T-helper 1 cell treated with Interleukin-12 subunit alpha and Interleukin-12 subunit beta and Interleukin-4 antibody, amounts not matched to agents 30 ng/mL and 1 ng/mL, for 36 hours (primary cell): ENCODE data around the gene TRIO. TPM values are rescaled to one million over a fixed set of nuclear protein-coding genes. Genes with fewer than 3 reads are reported as not detected.

Experiments used
- intact Hi-C: fragments of 100-400 bp; cut with micrococcal nuclease; formaldehyde crosslinking; loops from one replicate; pipeline ENCODE4 v1.15.1; 2024
- total RNA-seq: library from RNA; stranded (reverse); gene quantifications from 2 replicates; pipeline ENCODE4 v1.2.3, GENCODE V29; 2022

Gene TRIO
- total RNA-seq, 1 donor from 2014 or later: 12.9 TPM

GRCh38 chr5:14308384-14309154 is 165.4 kb downstream of the TRIO start:
- intact Hi-C loops: no loop called here

DNA sequence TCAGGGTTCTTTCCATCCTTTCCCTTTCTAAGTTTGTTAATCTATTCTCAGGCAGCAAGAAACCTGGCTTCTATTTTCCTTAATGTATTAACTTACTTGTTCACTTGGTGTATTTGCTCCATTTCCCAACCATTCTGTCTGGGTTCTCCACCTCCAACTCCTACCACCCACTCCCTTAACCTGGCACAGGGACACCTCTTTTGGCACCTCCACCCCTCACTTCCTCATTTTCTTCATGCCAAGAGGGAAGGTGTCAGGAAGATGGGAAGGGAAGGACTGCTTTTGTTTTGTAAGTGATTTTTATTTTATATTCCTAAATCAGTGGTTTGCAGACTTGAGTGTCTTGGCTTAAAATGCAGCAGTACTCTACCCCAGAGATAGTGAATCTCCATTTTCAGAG is 166.1 kb downstream of the TRIO start:
- intact Hi-C loops: no loop called here

DNA sequence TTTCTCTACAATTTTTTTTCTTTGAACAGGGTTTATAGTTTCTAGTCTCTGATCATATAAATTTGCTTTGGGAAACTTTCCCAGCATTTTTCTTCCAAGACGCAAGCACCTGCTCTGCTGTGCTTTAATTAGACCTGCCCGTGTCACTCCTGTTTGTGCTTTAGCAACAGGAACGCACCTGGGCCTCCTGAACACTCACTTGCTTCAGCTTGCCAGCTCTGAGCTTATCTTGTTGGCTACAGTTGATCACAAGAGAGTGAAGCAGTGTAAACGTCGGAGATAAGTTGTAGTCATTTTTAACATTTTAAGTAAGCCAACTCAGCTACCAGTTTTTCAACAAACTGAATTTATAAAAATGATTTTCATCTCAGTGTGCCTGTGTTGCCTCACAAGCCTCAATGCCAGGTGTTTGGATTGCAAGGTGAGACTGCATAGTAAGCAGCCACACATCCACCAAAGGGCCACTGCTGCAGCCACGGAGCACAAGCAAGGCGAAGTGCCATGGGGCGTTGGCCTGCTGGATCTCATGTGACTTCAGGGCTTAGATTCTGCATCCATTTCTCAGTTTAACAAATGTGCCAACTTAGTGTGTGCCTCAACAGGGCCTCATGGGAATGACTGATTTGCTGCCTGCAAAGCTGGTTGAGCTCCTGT is 166.9 kb downstream of the TRIO start:
- intact Hi-C loops: no loop called here

DNA sequence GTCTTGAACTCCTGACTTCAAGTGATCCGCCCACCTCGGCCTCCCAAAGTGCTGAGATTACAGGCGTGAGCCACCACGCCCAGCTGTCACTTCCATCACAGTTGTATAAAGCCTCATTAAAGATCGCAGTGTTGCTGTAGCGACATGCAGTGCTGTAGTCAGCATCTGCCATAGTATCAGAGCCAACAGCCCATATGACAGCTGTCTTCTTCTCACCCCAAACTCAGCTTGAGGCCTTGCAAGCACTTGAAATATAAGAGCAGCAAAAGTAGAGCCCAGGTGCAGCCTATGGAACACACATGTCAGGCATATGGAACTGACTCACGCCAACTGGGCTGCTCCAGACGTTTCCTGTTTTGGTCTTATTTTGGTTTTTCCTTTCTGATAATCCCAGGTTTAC is 167.8 kb downstream of the TRIO start:
- intact Hi-C loops: no loop called here

- intact Hi-C loops: no loop called here
These were observed 171.0 kb downstream of the TRIO start for GRCh38 chr5:14313986-14314690.

DNA sequence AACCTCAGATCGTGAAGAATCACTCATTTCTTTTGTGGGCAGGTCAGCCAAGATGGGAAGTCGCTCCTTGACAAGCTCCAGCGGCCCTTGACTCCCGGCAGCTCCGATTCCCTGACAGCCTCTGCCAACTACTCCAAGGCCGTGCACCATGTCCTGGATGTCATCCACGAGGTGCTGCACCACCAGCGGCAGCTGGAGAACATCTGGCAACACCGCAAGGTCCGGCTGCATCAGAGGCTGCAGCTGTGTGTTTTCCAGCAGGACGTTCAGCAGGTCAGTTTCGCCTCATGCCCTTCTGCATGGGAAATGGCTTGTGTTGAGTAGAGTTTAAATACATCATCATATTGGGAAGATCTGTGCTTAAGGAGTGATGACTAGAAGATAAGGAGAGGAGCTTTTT is 173.3 kb downstream of the TRIO start:
- intact Hi-C loops: no loop called here

DNA sequence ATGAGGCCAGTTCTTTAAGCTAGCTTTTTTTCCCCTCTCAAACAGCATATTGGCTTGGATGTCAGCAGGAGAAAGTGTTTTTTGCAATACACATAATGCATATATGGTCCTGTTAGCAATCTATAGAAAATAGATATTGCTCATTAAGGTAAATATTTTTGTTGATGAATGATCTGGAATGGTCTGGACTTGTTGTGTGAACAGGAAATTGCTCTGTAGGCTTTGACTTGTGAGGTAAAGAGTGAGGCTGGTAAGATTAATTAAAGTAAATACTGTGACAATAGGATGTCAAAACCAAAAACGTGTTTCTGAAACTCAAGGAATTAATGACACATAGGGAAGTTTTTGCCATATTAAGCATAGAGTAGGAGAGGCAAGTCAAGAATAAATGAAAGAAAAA is 176.0 kb downstream of the TRIO start:
- intact Hi-C loops: no loop called here

DNA sequence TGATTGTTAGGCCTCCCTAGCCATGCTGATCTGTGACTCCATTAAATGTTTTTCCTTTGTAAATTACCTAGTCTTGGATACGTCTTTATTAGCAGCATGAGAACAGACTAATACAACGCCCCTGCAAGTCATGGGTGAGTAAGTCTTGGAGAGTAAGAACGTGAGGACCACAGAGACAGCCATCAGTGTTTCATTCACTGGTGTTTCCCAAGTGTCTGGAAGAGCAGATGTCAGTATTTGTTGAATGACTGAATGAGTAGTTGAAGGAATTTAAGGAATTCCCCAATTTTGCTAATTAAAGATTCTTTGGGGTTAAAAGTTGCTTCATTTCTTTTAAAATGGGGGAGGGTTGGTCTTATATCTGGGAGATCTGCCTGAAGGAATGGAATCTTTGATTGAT is 178.8 kb downstream of the TRIO start:
- intact Hi-C loops: no loop called here

- intact Hi-C loops: no loop called here
These were observed 179.5 kb downstream of the TRIO start for GRCh38 chr5:14322437-14323187.

DNA sequence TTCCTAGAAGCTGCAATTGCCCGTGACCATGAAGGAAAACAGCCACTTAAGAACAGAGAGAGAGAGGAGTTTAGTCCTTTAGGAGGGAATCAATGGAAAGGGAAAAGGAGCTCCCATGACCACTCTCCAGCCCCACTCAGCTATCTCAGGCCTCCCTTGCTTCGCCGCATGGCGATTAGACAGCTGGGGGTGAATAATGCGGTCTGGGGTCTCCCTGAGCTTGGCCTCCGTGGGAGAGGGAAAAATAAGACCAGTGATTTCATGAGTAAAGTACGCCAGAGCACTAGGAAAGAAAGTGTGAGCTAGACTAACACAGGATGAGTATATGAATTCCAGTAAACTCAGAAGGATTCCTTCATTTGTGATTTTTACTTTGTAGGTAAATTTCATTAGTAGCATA is 180.3 kb downstream of the TRIO start:
- intact Hi-C loops: no loop called here

GRCh38 chr5:14325369-14325768 is 182.2 kb downstream of the TRIO start:
- intact Hi-C loops: no loop called here

DNA sequence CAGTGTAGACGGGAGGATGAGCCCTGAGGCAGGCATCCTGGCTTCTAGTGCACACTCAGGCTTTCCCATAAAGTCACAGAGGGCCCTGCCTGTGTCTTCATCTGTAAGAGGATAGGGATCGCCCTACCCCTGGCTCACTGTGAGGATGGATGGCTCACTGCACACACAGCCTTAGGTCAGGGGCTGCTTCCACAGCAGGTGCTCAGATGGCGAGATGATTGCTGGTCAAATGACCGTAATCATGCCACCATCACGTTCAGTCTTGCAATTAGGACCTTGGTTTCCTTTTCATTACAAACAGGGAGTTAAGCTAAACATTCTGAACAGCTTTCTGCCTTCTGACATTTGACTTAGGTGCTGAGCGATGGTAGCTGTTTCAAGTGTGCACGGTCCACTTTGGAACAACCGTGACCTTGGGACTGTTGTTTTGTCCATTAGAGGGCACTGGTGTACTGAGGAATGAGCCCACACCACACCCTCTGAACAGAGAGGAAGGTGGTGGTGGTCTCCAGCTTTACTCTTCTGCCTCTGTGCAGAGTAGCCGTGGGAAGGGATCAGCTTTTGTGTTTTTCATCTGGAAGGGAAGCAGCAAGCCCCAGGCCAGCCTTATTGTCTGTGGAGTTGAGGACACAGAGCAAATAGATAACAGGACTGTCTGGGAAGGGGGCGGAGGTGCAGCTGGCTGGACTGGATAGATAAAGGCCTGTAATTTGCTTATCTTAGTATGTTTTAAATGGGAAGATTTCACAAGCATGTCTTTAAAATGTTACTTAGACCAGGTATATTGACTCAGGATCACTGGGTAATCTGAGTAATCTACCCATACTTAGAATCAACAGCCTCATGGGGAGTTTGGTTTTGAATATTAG is 183.1 kb downstream of the TRIO start:
- intact Hi-C loops: no loop called here

DNA sequence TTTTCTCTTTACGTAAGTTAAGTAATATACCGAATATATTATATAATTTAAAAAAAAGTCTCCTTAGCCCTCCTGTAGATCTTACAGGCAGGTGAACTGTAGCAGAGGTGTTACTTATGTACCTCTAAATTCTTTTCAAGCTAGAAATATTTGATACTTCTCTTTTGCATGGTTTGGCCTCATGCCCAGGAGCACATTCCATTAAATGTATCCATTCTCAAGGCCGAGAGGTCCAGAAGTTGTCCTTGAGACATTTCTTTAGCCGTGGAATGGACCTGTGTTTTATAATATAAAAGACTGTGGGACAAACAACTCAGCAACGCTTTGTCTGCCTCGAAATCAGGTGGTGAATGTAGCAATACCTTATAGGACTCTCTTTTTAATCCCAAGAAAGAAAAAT is 184.5 kb downstream of the TRIO start:
- intact Hi-C loops: no loop called here

DNA sequence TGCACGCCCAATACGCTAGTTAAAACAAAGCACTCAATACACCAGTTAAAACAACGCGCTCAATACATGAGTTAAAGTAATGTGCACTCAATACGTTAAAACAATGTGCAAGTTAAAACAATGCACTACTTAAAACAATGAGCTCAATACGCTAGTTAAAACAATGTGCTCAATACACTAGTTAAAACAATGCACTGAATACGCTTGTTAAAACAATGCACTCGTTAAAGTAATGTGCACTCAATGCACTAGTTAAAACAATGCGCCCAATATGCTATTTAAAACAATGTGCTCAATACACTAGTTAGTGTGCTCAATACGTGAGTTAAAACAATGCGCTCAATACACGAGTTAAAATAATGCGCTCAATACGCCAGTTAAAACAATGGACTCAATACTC is 185.0 kb downstream of the TRIO start:
- intact Hi-C loops: no loop called here

DNA sequence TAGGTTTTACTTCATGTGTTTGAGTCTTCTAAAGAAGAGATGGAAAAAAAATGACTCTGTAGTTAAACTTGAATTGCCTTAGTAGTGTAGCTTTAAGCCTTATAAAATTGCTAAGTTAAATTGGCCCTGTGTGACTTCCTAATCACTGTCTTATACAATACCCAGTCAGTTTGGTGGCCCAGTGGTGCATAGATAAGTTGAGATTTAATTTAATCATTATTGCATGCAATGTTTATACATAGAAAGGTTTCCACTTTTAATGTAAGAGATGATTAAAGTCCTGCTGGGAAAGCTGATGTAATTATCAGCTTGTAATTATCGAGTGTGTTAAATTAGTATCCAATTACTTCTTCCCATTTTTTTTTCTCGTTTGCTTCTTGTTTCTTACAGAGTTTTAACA is 187.1 kb downstream of the TRIO start:
- intact Hi-C loops: loop anchor here (5.0 kb wide), 1 partner anchor 48 kb away; no protein-coding TSS in a partner anchor

DNA sequence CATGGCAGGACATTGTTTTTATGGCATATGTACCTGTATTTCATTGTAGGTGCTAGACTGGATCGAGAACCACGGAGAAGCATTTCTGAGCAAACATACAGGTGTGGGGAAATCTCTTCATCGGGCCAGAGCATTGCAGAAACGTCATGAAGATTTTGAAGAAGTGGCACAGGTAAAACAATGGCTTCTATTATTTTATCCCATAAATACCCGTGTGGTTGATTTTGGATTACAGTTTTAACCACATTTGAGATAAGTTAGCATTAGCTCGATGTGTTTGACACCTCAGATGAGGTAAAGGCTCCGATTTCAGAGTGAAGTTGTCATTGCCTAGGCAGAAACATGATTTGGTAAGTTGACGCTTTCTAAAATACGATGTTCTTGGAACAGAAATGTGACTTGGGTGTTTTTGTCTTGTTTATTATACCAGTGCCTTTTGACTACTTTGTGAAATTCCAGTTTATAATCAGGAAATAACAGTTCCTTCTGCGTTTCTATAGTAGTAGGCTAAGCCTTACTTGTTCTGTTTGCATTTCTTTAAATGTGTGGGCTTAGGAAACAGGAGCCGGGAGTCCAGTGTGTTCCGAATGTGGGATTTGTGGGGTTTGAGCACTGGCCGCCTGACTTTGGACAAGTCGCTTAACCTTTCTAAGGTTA is 187.7 kb downstream of the TRIO start:
- intact Hi-C loops: loop anchor here (5.0 kb wide), 1 partner anchor 49 kb away; no protein-coding TSS in a partner anchor

DNA sequence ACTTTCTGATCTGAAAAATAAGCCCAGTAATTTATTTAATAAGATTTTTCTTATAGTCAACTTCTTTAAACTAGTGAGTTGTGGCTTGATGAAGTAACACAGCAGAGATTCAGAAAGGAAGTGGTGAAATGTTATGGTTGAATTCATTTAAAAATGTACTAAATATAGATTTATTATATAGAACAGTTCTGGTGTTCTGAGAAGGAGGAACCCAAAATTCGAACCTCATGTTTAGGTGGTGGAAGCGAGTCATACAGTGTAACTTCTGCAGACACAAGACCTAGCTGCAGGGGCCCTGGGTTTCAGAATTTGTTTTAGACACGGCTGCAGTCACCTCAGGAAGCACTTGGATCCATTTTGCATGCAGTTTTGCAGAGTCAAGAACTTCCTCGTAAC is 188.2 kb downstream of the TRIO start:
- intact Hi-C loops: loop anchor here (5.0 kb wide), 1 partner anchor 49 kb away; no protein-coding TSS in a partner anchor

DNA sequence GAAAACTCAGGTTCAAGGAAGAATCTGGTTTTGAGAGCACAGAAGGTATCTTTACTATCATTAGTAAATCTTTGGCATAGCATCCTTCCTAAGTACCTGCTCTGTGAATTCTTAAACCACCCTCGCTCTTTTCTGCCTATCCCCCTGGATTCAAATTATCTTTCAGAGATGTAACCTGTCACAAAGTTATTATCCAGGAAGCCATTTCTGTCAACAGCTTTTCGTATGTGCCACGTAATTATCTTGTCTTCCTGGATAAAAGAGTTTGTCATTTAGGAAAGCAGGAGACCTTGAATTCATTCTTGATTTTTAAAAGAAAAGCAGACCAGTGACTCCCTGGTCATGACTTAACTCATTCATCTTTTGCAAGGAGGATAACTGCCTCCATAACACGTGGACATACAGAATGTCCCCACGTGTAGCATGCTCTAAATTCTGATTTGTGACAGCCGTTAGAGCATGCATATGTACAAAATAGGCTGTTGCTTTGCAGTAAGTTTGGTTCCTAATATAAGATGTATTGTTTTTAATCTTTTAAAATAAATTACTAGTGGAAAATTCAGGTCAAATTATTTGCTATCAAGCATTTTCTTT is 189.0 kb downstream of the TRIO start:
- intact Hi-C loops: loop anchor here (5.0 kb wide), 1 partner anchor 50 kb away; no protein-coding TSS in a partner anchor

DNA sequence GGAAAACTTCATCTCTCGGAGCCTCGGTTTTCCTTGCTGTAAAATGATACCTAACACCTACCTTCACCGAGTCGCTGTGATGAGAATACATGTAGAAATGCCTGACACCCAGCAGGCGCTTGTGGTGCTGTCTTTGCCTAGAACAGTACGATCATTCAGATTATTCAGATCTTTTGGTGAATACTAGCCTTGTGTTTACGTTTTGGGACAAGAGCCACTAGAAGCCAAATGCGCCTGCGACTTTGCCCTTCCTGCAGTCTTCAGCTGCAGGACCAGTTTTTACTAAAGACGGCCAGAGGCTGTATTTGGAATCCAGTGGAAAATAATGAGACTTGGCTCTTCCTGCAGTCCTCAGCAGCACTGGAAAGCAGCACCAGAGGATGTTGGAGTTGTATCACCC is 189.6 kb downstream of the TRIO start:
- intact Hi-C loops: loop anchor here (5.0 kb wide), 1 partner anchor 50 kb away; no protein-coding TSS in a partner anchor

DNA sequence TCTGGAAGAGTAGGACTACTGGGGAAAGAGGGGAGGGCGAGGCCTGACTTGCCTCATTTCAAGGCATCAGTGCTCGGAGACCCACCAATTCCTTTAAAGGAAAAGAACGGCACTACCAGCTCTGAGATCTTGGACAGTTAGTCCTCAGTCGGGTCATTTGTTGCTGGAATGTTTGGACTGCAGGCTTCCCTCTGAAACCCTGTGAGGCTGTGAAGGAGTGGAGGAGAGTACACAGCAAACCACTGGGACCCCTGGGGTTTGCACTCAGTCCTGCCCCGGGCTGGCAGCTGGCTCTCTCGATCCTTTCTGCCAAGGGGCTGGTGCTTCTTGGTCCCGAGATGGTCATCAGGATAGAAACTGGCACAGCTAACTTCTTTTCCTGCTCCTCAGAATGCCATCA is 194.5 kb downstream of the TRIO start:
- intact Hi-C loops: no loop called here
